T-cell (primary cell): ENCODE measurements around the gene KLK6. TPM values are rescaled to one million over a fixed set of nuclear protein-coding genes. Genes with fewer than 3 reads are reported as not detected.

Experiments
- ATAC-seq, 4 experiments: fragments of 200-7000 bp in 3 of 4; fragments of 150-1000 bp in 1 of 4; cut with Tn5 transposase; replicated peaks in 1 of 4; 1 replicate in 3 of 4; 2 replicates in 1 of 4; pipeline ENCODE4 v1.10.0; 2021; ENCODE audit warnings: moderate library complexity in 3 of 4, mild to moderate bottlenecking in 2 of 4, moderate number of reproducible peaks in 1 of 4
- CTCF ChIA-PET, 2 donors: fragments of 300-600 bp; sonication (Branson Sonifier 250); formaldehyde crosslinking; loops; one replicate each; lab custom pipeline; 2022; ENCODE audit warnings: antibody characterized with exemption in 2 of 2; lab: Charles Lee
- POLR2A ChIA-PET, 2 donors: fragments of 300-600 bp; sonication (Branson Sonifier 250); formaldehyde crosslinking; loops; one replicate each; lab custom pipeline; 2022; ENCODE audit warnings: antibody characterized with exemption in 2 of 2; lab: Charles Lee
- DNase-seq, 35 experiments: peaks; one replicate each; pipeline versions ENCODE4 v3.0.0 to v3.0.0-alpha.2; 2013 to 2023
- H3K27ac ChIP-seq: one replicate; pipeline ENCODE4 v1.5.1; 2013; ENCODE audit warnings: low read length
- H3K27me3 ChIP-seq, 2 experiments: replicated peaks in 1 of 2; 1 replicate in 1 of 2; 2 replicates in 1 of 2; pipeline versions ENCODE4 v1.6.1 to v1.7.0; 2013; ENCODE audit warnings: low read length in 1 of 2, mixed read lengths in 1 of 2; ENCODE audit not compliant: control insufficient read depth in 2 of 2, insufficient read depth in 2 of 2; ENCODE audit errors: extremely low read depth in 1 of 2
- H3K36me3 ChIP-seq, 2 donors: 1 replicate in 1 of 2; 2 replicates in 1 of 2; pipeline versions ENCODE4 v1.6.1 to v1.7.0; 2013; ENCODE audit warnings: low read length in 1 of 2; ENCODE audit not compliant: control insufficient read depth in 2 of 2, insufficient read depth in 1 of 2; ENCODE audit errors: extremely low read depth in 1 of 2
- H3K4me1 ChIP-seq, 2 experiments: 1 replicate in 1 of 2; 2 replicates in 1 of 2; pipeline versions ENCODE4 v1.6.1 to v1.7.0; 2013; ENCODE audit warnings: low read length in 2 of 2, mixed read lengths in 1 of 2; ENCODE audit not compliant: insufficient read depth in 2 of 2, control insufficient read depth in 1 of 2; ENCODE audit errors: extremely low read depth in 1 of 2
- H3K4me3 ChIP-seq, 2 donors: 1 replicate in 1 of 2; 2 replicates in 1 of 2; pipeline versions ENCODE4 v1.5.1 to v1.7.0; 2013; ENCODE audit warnings: mild to moderate bottlenecking in 2 of 2, low read length in 1 of 2, moderate library complexity in 1 of 2; ENCODE audit not compliant: control insufficient read depth in 1 of 2; ENCODE audit errors: extremely low read depth in 1 of 2
- H3K9me3 ChIP-seq: 2 replicates; pipeline ENCODE4 v1.7.0; 2013
- H3K27ac Mint-ChIP-seq, 2 donors: one replicate each; pipeline ENCODE4 v1.8.0; 2020 to 2021; ENCODE audit warnings: mild to moderate bottlenecking in 2 of 2, mixed read lengths in 2 of 2
- H3K27me3 Mint-ChIP-seq, 2 donors: one replicate each; pipeline ENCODE4 v1.8.0; 2021 to 2022; ENCODE audit warnings: mixed read lengths in 2 of 2
- H3K36me3 Mint-ChIP-seq: one replicate; pipeline ENCODE4 v1.8.0; 2021; ENCODE audit warnings: mixed read lengths
- H3K4me1 Mint-ChIP-seq, 3 donors: one replicate each; pipeline ENCODE4 v1.8.0; 2020 to 2022; ENCODE audit warnings: mixed read lengths in 3 of 3, mild to moderate bottlenecking in 1 of 3
- H3K4me3 Mint-ChIP-seq, 3 donors: one replicate each; pipeline ENCODE4 v1.8.0; 2020 to 2022; ENCODE audit warnings: mild to moderate bottlenecking in 3 of 3, mixed read lengths in 3 of 3, moderate library complexity in 3 of 3
- H3K9me3 Mint-ChIP-seq, 3 donors: one replicate each; pipeline ENCODE4 v1.8.0; 2020 to 2022; ENCODE audit warnings: mixed read lengths in 3 of 3
- WGBS: methylation state at CpG from one replicate; pipeline ENCODE4 v1.1.5; 2013; ENCODE audit warnings: missing lambda C conversion rate; ENCODE audit not compliant: insufficient coverage; 5-methylcytosine and 5-hydroxymethylcytosine counted together
- total RNA-seq, 35 experiments: library from RNA in 6 of 35; stranded (reverse) in 6 of 35; fragments of 120-200 nt in 1 of 35; gene quantifications; one replicate each; pipeline versions ENCODE4 v1.2.1 to v1.2.4 and lab custom pipeline; 2013 to 2026

KLK6 gene
- total RNA-seq, 5 donors from 2014 or later (not counting 1 experiment from before 2014, with no cell fraction given) = not detected

DNA sequence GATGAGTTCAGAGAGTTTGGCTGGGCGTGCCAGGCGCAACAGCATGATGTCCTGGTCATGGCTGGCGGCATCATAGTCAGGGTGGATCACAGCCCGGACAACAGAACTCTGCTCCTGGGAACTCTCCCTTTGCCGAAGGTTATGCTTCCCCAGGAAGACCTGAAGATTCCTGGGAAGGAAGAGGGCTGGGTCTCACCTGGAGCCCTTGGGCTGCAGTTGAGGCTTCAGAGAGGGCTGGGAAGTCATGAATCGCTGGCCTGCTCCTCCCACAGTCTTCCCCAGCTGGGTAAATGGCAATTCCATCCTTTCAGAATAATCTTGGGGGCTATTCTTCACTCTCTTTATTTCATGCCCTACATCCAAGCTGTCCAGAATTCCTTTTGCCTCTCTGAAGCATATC is 6.0 kb downstream of the KLK6 start:
- Histone ChIP-seq H3K4me3 (no peak overlapping the region), H3K36me3 (no peaks in the 10 kb centered on the region), H3K9me3 (no peaks in the 10 kb centered on the region), H3K27ac (no peak overlapping the region), H3K4me1 (no peaks in the 10 kb centered on the region), H3K27me3 (peaks cover 0 to 46% of the 10 kb centered on the region in 2 experiments)
- no peaks in the 10 kb centered on the region for H3K4me1 Mint-ChIP-seq
- H3K9me3 Mint-ChIP-seq = peaks cover 0 to 22% (median 10%) of the 10 kb centered on the region in 3 donors
- CTCF ChIA-PET = interaction anchor here in 1 of 2 donors (0.6 kb wide), 1 partner anchor 18 kb away, joined by 3 read pairs; no protein-coding TSS in a partner anchor
- no peak overlapping the region for H3K4me3 Mint-ChIP-seq
- peaks cover 45 to 58% of the 10 kb centered on the region in 2 donors for H3K27me3 Mint-ChIP-seq
- POLR2A ChIA-PET = no interaction called here
- H3K27ac Mint-ChIP-seq = no peak overlapping the region
- no peaks in the 10 kb centered on the region for H3K36me3 Mint-ChIP-seq
- DNase-seq = no peak
- 71% methylated on average over 5 of the region's 6 CpGs for WGBS
- no peak for ATAC-seq

GRCh38 chr19:50962245-50962644 is 7.1 kb downstream of the KLK6 start:
- Mint-ChIP-seq H3K4me3 (no peak overlapping the region), H3K27me3 (peaks cover 49 to 58% of the 10 kb centered on the region in 2 donors), H3K27ac (no peak overlapping the region), H3K4me1 (no peaks in the 10 kb centered on the region), H3K36me3 (no peaks in the 10 kb centered on the region), H3K9me3 (peaks cover 0 to 22% (median 10%) of the 10 kb centered on the region in 3 donors)
- Histone ChIP-seq H3K27me3 (peaks cover 0 to 51% of the 10 kb centered on the region in 2 experiments), H3K36me3 (no peaks in the 10 kb centered on the region), H3K4me1 (no peaks in the 10 kb centered on the region), H3K27ac (no peak overlapping the region), H3K4me3 (no peak overlapping the region), H3K9me3 (no peaks in the 10 kb centered on the region)
- 90% methylated on average over 1 of the region's 1 CpG for WGBS
- POLR2A ChIA-PET = no interaction called here
- CTCF ChIA-PET = no interaction called here
- ATAC-seq = no peak
- no peak for DNase-seq

DNA sequence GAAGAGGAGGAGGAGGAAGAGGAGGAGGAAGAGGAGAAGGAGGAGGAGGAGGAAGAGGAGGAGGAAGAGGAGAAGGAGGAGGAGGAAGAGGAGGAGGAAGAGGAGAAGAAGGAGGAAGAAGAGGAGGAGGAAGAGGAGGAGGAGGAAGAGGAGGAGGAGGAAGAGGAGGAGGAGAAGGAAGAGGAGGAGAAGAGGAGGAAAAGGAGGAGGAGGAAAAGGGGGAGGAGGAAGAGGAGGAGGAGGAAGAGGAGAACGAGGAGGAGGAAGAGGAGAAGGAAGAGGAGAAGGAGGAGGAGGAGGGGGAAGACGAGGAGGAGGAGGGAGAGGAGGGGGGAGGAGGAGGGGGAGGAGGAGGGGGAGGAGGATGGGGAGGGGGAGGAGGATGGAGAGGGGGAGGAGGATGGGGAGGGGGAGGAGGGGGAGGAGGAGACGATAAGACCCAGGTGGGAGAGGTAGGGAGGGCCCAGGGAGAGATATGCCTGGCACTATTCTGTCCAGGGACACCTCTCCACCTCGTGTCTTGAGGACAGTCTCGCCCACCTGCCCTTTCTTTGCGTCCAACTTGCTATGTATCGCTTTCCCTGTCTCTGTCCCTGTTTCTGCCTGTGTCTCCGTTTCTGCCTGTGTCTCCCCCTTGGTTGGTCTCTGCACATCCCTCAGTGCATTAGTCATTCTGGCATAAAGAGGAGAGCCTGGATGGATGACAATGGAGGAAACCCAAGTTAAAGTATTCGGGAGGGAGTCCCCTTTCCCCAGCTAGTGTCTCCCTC is 9.5 kb downstream of the KLK6 start:
- no peaks in the 10 kb centered on the region for H3K9me3 ChIP-seq
- Mint-ChIP-seq H3K27ac (no peak overlapping the region), H3K36me3 (no peaks in the 10 kb centered on the region), H3K4me1 (no peaks in the 10 kb centered on the region), H3K4me3 (no peak overlapping the region), H3K9me3 (peaks cover 0 to 22% (median 10%) of the 10 kb centered on the region in 3 donors), H3K27me3 (peaks cover 42 to 49% of the 10 kb centered on the region in 2 donors)
- ATAC-seq (no peak), DNase-seq (no peak)
- H3K36me3 ChIP-seq = no peaks in the 10 kb centered on the region
- CTCF ChIA-PET = no interaction called here
- 72% methylated on average over 6 of the region's 9 CpGs for WGBS
- H3K27ac ChIP-seq = no peak overlapping the region
- H3K27me3 ChIP-seq = peaks cover 0 to 36% of the 10 kb centered on the region in 2 experiments
- no peak overlapping the region for H3K4me3 ChIP-seq
- H3K4me1 ChIP-seq = no peaks in the 10 kb centered on the region
- POLR2A ChIA-PET = no interaction called here

GRCh38 chr19:50957587-50957986 is 11.8 kb downstream of the KLK6 start:
- ATAC-seq (no peak), DNase-seq (no peak)
- Mint-ChIP-seq H3K4me1 (peaks cover 0 to 5% (median 0%) of the 10 kb centered on the region in 3 donors), H3K9me3 (peaks cover 0 to 11% (median 6%) of the 10 kb centered on the region in 3 donors), H3K36me3 (no peaks in the 10 kb centered on the region), H3K4me3 (no peak overlapping the region), H3K27me3 (peaks cover 35 to 42% of the 10 kb centered on the region in 2 donors), H3K27ac (no peak overlapping the region)
- Histone ChIP-seq H3K27me3 (peaks cover 0 to 32% of the 10 kb centered on the region in 2 experiments), H3K9me3 (no peaks in the 10 kb centered on the region), H3K4me1 (no peaks in the 10 kb centered on the region), H3K36me3 (no peaks in the 10 kb centered on the region), H3K27ac (no peak overlapping the region), H3K4me3 (no peak overlapping the region)
- ChIA-PET POLR2A (no interaction called here), CTCF (no interaction called here)
- 70% methylated on average over 8 of the region's 8 CpGs for WGBS

- DNase-seq (no peak), ATAC-seq (no peak)
- H3K27ac ChIP-seq = no peak within 1 kb of the TSS
- ChIA-PET CTCF (no interaction called here), POLR2A (no interaction called here)
- Mint-ChIP-seq H3K27ac (no peak within 1 kb of the TSS), H3K4me3 (no peak within 1 kb of the TSS), H3K36me3 (no peaks in the 10 kb centered on the region), H3K27me3 (peaks cover 36 to 39% of the 10 kb centered on the region in 2 donors), H3K4me1 (peaks cover 0 to 5% (median 0%) of the 10 kb centered on the region in 3 donors), H3K9me3 (peaks cover 0 to 5% (median 0%) of the 10 kb centered on the region in 3 donors)
- 16% methylated on average over 3 of the region's 7 CpGs for WGBS
- H3K9me3 ChIP-seq = no peaks in the 10 kb centered on the region
- H3K27me3 ChIP-seq = peaks cover 2 to 31% of the 10 kb centered on the region in 2 experiments
- no peaks in the 10 kb centered on the region for H3K36me3 ChIP-seq
- H3K4me3 ChIP-seq = no peak within 1 kb of the TSS
- no peaks in the 10 kb centered on the region for H3K4me1 ChIP-seq
Measured at GRCh38 chr19:50952910-50953309, 16.5 kb downstream of the KLK6 start, which contains the start of gene KLK5. Gene KLK5, minus strand, starts transcription at chr19:50953038. Its CDS starts 381 bp downstream, at chr19:50952657.

DNA sequence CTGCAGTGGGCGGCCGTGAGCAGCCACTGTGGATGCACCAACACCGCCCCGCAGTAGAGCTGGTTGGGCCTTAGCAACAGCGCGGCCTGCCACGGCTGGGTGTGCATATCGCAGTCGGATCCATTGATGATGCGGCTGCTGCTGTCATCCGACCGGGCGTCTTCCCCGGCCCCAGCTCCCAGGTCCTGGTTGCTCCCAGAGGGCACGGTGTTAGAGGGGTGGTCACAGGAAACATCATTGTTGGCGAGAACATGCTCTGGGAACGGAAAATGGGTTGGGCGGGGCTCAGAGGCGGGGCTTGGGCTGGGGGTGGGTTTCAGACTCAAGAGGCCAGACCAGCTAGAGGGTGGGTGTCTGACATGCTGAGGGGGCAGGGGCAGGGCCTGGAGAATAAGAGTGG is 19.5 kb downstream of the KLK6 start:
- H3K27me3 ChIP-seq = peaks cover 2 to 23% of the 10 kb centered on the region in 2 experiments
- DNase-seq (no peak), ATAC-seq (no peak)
- POLR2A ChIA-PET = no interaction called here
- H3K4me3 ChIP-seq = no peak overlapping the region
- no peaks in the 10 kb centered on the region for H3K9me3 ChIP-seq
- Mint-ChIP-seq H3K9me3 (peaks cover 0 to 5% (median 0%) of the 10 kb centered on the region in 3 donors), H3K27me3 (peaks cover 32 to 36% of the 10 kb centered on the region in 2 donors), H3K4me1 (peaks cover 0 to 5% (median 0%) of the 10 kb centered on the region in 3 donors), H3K27ac (no peak overlapping the region), H3K4me3 (no peak overlapping the region), H3K36me3 (no peaks in the 10 kb centered on the region)
- H3K27ac ChIP-seq = no peak overlapping the region
- no peaks in the 10 kb centered on the region for H3K36me3 ChIP-seq
- CTCF ChIA-PET = no interaction called here
- WGBS = 57% methylated on average over 14 of the region's 19 CpGs
- H3K4me1 ChIP-seq = no peaks in the 10 kb centered on the region
